Measurements from ENCODE around the gene ADAM19.
A peak's percentile ranks its signal among the peaks of the same experiment; 100 is the strongest.

ADAM19 gene

GRCh38 chr5:157612581-157612980 is 37.0 kb upstream of the ADAM19 start:
- H3K4me1 ChIP-seq (ENCODE audit: insufficient read depth, low read length) = peaks cover 18% of the 10 kb centered on the region
- ATAC-seq (ENCODE audit: insufficient read depth, low read depth) (no peak), DNase-seq (no peak)
- H3K27ac ChIP-seq (ENCODE audit: low read length) = no peak overlapping the region
- H3K4me2 ChIP-seq (ENCODE audit: insufficient read depth, low read length) = no peak overlapping the region
- H3K79me2 ChIP-seq (ENCODE audit: insufficient read depth, low read length) = no peaks in the 10 kb centered on the region
- no peak overlapping the region for H3K4me3 ChIP-seq (ENCODE audit: low read depth in 1 of 2, low read length in 2 of 2)
- no peaks in the 10 kb centered on the region for H4K20me1 ChIP-seq (ENCODE audit: insufficient read depth, low read length)
- no peaks in the 10 kb centered on the region for H3K9me3 ChIP-seq (ENCODE audit: insufficient read depth, low read length, severe bottlenecking)
- TF ChIP-seq EZH2 (IDR thresholded peaks at IDR 0.05; ENCODE audit: borderline replicate concordance, low read depth, low read length, severe bottlenecking) = no peak
- TF ChIP-seq CTCF (IDR thresholded peaks at IDR 0.05; ENCODE audit: borderline replicate concordance, extremely low read depth, low read length, poor library complexity, severe bottlenecking) = no peak
- no peaks in the 10 kb centered on the region for H3K36me3 ChIP-seq (ENCODE audit: insufficient read depth, low read length)
- H2AFZ ChIP-seq (ENCODE audit: low read depth, low read length) = no peak overlapping the region
- no peaks in the 10 kb centered on the region for H3K27me3 ChIP-seq (ENCODE audit: insufficient read depth, low read length, poor library complexity)
- no peak overlapping the region for H3K9ac ChIP-seq (ENCODE audit: low read depth, low read length)

- Histone ChIP-seq H3K4me2 (ENCODE audit: insufficient read depth, low read length) (no peak overlapping the region), H3K27me3 (ENCODE audit: insufficient read depth, low read length, poor library complexity) (no peaks in the 10 kb centered on the region), H4K20me1 (ENCODE audit: insufficient read depth, low read length) (no peaks in the 10 kb centered on the region), H3K4me1 (ENCODE audit: insufficient read depth, low read length) (peaks cover 25% of the 10 kb centered on the region), H3K9ac (ENCODE audit: low read depth, low read length) (no peak overlapping the region), H2AFZ (ENCODE audit: low read depth, low read length) (0 out of 2 replicates have a peak overlapping the region, but pooled peaks have one; percentile 19), H3K4me3 (ENCODE audit: low read depth in 1 of 2, low read length in 2 of 2) (no peak overlapping the region), H3K79me2 (ENCODE audit: insufficient read depth, low read length) (no peaks in the 10 kb centered on the region), H3K27ac (ENCODE audit: low read length) (no peak overlapping the region), H3K9me3 (ENCODE audit: insufficient read depth, low read length, severe bottlenecking) (no peaks in the 10 kb centered on the region), H3K36me3 (ENCODE audit: insufficient read depth, low read length) (no peaks in the 10 kb centered on the region)
- DNase-seq (no peak), ATAC-seq (ENCODE audit: insufficient read depth, low read depth) (no peak)
- no peak for TF ChIP-seq CTCF (IDR thresholded peaks at IDR 0.05; ENCODE audit: borderline replicate concordance, extremely low read depth, low read length, poor library complexity, severe bottlenecking)
- no peak for TF ChIP-seq EZH2 (IDR thresholded peaks at IDR 0.05; ENCODE audit: borderline replicate concordance, low read depth, low read length, severe bottlenecking)
These were observed 36.2 kb upstream of the ADAM19 start for GRCh38 chr5:157611571-157612476.

- Histone ChIP-seq H3K4me3 (ENCODE audit: low read depth in 1 of 2, low read length in 2 of 2) (no peak overlapping the region), H3K9ac (ENCODE audit: low read depth, low read length) (no peak overlapping the region), H3K27me3 (ENCODE audit: insufficient read depth, low read length, poor library complexity) (no peaks in the 10 kb centered on the region), H3K36me3 (ENCODE audit: insufficient read depth, low read length) (no peaks in the 10 kb centered on the region), H4K20me1 (ENCODE audit: insufficient read depth, low read length) (no peaks in the 10 kb centered on the region), H2AFZ (ENCODE audit: low read depth, low read length) (no peak overlapping the region), H3K79me2 (ENCODE audit: insufficient read depth, low read length) (no peaks in the 10 kb centered on the region), H3K27ac (ENCODE audit: low read length) (no peak overlapping the region), H3K4me1 (ENCODE audit: insufficient read depth, low read length) (peaks cover 31% of the 10 kb centered on the region), H3K4me2 (ENCODE audit: insufficient read depth, low read length) (no peak overlapping the region), H3K9me3 (ENCODE audit: insufficient read depth, low read length, severe bottlenecking) (no peaks in the 10 kb centered on the region)
- TF ChIP-seq EZH2 (IDR thresholded peaks at IDR 0.05; ENCODE audit: borderline replicate concordance, low read depth, low read length, severe bottlenecking) (no peak), CTCF (IDR thresholded peaks at IDR 0.05; ENCODE audit: borderline replicate concordance, extremely low read depth, low read length, poor library complexity, severe bottlenecking) (no peak)
- ATAC-seq (ENCODE audit: insufficient read depth, low read depth) (no peak), DNase-seq (no peak)
These were observed 35.4 kb upstream of the ADAM19 start for GRCh38 chr5:157610990-157611389.

Data from DND-41 (cell line).